GM18511 (cell line): ENCODE results near the gene ZNF446.

Experiments used
- ATAC-seq: cut with Tn5 transposase; IDR thresholded peaks from one replicate; pipeline ENCODE4 v1.9.1; 2021; ENCODE audit warnings: mild to moderate bottlenecking, moderate library complexity; ENCODE audit not compliant: unreplicated experiment

The ZNF446 gene

GRCh38 chr19:58520257-58520599, 44.1 kb downstream of the ZNF446 start:
- no peak for ATAC-seq

DNA sequence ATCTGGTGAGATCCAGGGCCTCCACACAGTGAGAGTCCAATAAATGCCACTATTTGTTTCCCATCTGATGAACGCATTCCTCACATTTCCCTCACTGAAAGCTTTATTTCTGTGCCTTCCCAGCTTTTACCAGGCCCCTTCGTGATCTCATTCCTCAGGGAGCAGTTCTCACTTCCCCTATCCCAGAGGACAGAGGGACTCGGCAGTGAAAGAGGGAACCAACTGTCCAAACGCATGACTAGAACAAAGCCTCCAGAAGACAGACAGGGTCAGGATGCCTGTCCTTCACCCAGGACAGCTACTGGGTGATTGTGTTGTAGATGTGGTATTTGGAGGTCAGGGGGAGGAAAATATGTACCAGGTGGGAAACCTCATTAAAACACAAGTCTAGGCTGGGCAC, 45.5 kb downstream of the ZNF446 start:
- ATAC-seq = no peak

GRCh38 chr19:58522709-58523108, 46.6 kb downstream of the ZNF446 start:
- no peak for ATAC-seq

DNA sequence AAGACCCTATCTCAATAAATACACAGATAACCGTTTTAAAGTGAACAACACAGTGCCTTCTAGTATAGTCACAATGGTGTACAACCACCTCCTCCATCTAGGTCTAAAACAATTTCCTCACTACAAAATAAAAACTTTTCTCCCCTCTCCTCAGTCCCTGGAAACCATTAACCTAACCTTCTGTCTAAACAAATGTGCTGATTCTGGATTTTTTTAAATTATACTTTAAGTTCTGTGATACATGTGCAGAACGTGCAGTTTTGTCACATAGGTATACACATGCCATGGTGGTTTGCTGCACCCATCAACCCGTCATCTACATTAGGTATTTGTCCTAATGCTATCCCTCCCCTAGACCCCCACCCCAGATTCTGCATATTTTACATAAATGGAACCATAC, 53.3 kb downstream of the ZNF446 start:
- no peak for ATAC-seq
